ENCODE data around the gene TUBA8. TPM values are rescaled to one million over a fixed set of nuclear protein-coding genes. Genes with fewer than 3 reads are reported as not detected.
"Not testable (repeated sequence)": the region's sequence is repeated elsewhere in the genome, so short reads cannot be mapped to it uniquely, and the experiment has no call there.

Gene TUBA8
- total and polyA plus RNA-seq, 2 donors (not counting 1 experiment from before 2014, with no cell fraction given): 0.60 to 0.83 TPM

DNA sequence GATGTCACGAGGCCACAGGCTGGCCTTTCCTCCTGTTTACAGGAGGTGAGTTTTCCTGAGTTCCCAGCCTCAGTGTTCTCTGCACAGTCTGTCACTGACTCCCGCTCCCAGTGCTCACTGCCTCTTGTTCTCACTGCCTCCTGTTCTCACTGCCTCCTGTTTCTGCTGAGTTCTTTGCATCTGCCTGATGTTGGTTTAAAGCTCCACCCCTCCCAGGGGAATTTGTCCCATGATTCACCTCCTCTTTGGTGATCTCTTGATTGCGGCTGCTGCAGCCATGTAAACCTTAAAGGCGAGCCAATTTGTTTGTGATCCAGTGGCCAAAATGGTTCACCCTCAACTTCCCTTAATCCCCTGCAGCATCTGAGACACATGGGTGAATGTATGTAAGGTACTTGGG is 6.0 kb upstream of the TUBA8 start:
- DNase-seq (ENCODE audit: low read depth in 2 of 2): peak; percentile 11 to 26
- Histone ChIP-seq H4K20me1 (ENCODE audit: control insufficient read depth, extremely low read depth, insufficient read depth, low read length) (no peaks in the 10 kb centered on the region), H3K27me3 (ENCODE audit: control insufficient read depth, insufficient read depth, low read length) (no peaks in the 10 kb centered on the region), H3K36me3 (ENCODE audit: control insufficient read depth, insufficient read depth, low read length) (no peaks in the 10 kb centered on the region), H3K4me1 (ENCODE audit: control insufficient read depth, extremely low read depth, insufficient read depth, low read length) (no peaks in the 10 kb centered on the region), H3K27ac (ENCODE audit: insufficient read depth, low read length) (no peak overlapping the region), H3K79me2 (ENCODE audit: control insufficient read depth, insufficient read depth, low read length) (no peaks in the 10 kb centered on the region), H3K9me3 (ENCODE audit: control insufficient read depth, insufficient read depth, low read depth, low read length) (no peaks in the 10 kb centered on the region), H2AFZ (ENCODE audit: low read length) (no peak overlapping the region), H3K4me3 (replicated peaks in 1 of 4; ENCODE audit: control extremely low read depth in 1 of 4, insufficient read depth in 1 of 4, low read depth in 3 of 4, low read length in 4 of 4) (no peak overlapping the region), H3K9ac (ENCODE audit: insufficient read depth, low read length) (no peak overlapping the region), H3K4me2 (ENCODE audit: extremely low read depth, insufficient read depth, low read length) (no peak overlapping the region)
- TF ChIP-seq, protein P1, sequence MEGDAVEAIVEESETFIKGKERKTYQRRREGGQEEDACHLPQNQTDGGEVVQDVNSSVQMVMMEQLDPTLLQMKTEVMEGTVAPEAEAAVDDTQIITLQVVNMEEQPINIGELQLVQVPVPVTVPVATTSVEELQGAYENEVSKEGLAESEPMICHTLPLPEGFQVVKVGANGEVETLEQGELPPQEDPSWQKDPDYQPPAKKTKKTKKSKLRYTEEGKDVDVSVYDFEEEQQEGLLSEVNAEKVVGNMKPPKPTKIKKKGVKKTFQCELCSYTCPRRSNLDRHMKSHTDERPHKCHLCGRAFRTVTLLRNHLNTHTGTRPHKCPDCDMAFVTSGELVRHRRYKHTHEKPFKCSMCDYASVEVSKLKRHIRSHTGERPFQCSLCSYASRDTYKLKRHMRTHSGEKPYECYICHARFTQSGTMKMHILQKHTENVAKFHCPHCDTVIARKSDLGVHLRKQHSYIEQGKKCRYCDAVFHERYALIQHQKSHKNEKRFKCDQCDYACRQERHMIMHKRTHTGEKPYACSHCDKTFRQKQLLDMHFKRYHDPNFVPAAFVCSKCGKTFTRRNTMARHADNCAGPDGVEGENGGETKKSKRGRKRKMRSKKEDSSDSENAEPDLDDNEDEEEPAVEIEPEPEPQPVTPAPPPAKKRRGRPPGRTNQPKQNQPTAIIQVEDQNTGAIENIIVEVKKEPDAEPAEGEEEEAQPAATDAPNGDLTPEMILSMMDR (conservative IDR thresholded peaks at IDR 0.05 in 1 of 2, IDR thresholded peaks at IDR 0.05 in 1 of 2; ENCODE audit: low read depth in 1 of 2, low read length in 2 of 2): no peak
- no peak for TF ChIP-seq EZH2 (IDR thresholded peaks at IDR 0.05; ENCODE audit: low read length, missing control alignments)

DNA sequence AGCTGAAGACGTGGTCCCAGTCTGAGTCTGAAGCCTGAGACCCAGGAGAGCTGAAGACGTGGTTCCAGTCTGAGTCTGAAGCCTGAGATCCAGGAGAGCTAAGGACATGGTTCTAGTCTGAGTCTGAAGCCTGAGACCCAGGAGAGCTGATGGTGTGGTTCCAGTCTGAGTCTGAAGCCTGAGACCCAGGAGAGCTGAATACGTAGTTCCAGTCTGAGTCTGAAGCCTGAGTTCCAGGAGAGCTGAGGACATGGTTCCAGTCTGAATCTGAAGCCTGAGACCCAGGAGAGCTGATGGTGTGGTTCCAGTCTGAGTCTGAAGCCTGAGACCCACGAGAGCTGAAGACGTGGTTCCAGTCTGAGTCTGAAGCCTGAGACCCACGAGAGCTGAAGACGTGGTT is 4.6 kb upstream of the TUBA8 start:
- not testable (repeated sequence) for H3K4me1 ChIP-seq (ENCODE audit: control insufficient read depth, extremely low read depth, insufficient read depth, low read length); H3K27ac ChIP-seq (ENCODE audit: insufficient read depth, low read length); H2AFZ ChIP-seq (ENCODE audit: low read length); DNase-seq (ENCODE audit: low read depth in 2 of 2); H3K36me3 ChIP-seq (ENCODE audit: control insufficient read depth, insufficient read depth, low read length); H3K27me3 ChIP-seq (ENCODE audit: control insufficient read depth, insufficient read depth, low read length); H3K4me3 ChIP-seq (replicated peaks in 1 of 4; ENCODE audit: control extremely low read depth in 1 of 4, insufficient read depth in 1 of 4, low read depth in 3 of 4, low read length in 4 of 4); H3K79me2 ChIP-seq (ENCODE audit: control insufficient read depth, insufficient read depth, low read length); H3K9ac ChIP-seq (ENCODE audit: insufficient read depth, low read length); H3K4me2 ChIP-seq (ENCODE audit: extremely low read depth, insufficient read depth, low read length); H3K9me3 ChIP-seq (ENCODE audit: control insufficient read depth, insufficient read depth, low read depth, low read length); H4K20me1 ChIP-seq (ENCODE audit: control insufficient read depth, extremely low read depth, insufficient read depth, low read length)

DNA sequence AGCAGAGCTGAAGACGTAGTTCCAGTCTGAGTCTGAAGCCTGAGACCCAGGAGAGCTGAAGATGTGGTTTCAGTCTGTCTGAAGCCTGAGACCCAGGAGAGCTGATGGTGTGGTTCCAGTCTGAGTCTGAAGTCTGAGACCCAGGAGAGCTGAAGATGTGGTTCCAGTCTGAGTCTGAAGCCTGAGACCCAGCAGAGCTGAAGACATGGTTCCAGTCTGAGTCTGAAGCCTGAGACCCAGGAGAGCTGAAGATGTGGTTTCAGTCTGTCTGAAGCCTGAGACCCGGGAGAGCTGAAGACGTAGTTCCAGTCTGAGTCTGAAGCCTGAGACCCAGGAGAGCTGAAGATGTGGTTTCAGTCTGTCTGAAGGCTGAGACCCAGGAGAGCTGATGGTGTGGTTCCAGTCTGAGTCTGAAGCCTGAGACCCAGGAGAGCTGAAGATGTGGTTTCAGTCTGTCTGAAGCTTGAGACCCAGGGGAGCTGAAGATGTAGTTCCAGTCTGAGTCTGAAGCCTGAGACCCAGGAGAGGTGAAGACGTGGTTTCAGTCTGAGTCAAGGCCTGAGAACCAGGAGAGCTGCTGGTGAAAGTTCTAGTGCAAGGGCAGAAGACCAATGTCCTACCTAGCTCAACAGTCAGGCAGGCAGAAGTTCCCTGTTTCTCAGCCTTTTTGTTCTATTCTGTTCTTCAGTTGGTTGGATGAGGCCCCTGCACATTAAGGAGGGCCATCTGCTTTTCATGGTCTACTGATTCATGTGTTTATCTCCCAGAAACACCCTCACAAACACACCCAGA is 3.9 kb upstream of the TUBA8 start:
- H4K20me1 ChIP-seq (ENCODE audit: control insufficient read depth, extremely low read depth, insufficient read depth, low read length); H3K4me3 ChIP-seq (replicated peaks in 1 of 4; ENCODE audit: control extremely low read depth in 1 of 4, insufficient read depth in 1 of 4, low read depth in 3 of 4, low read length in 4 of 4); H3K36me3 ChIP-seq (ENCODE audit: control insufficient read depth, insufficient read depth, low read length); H3K79me2 ChIP-seq (ENCODE audit: control insufficient read depth, insufficient read depth, low read length); H2AFZ ChIP-seq (ENCODE audit: low read length); H3K4me2 ChIP-seq (ENCODE audit: extremely low read depth, insufficient read depth, low read length); DNase-seq (ENCODE audit: low read depth in 2 of 2); H3K27ac ChIP-seq (ENCODE audit: insufficient read depth, low read length); H3K9ac ChIP-seq (ENCODE audit: insufficient read depth, low read length); H3K4me1 ChIP-seq (ENCODE audit: control insufficient read depth, extremely low read depth, insufficient read depth, low read length); H3K9me3 ChIP-seq (ENCODE audit: control insufficient read depth, insufficient read depth, low read depth, low read length); H3K27me3 ChIP-seq (ENCODE audit: control insufficient read depth, insufficient read depth, low read length): not testable (repeated sequence)

DNA sequence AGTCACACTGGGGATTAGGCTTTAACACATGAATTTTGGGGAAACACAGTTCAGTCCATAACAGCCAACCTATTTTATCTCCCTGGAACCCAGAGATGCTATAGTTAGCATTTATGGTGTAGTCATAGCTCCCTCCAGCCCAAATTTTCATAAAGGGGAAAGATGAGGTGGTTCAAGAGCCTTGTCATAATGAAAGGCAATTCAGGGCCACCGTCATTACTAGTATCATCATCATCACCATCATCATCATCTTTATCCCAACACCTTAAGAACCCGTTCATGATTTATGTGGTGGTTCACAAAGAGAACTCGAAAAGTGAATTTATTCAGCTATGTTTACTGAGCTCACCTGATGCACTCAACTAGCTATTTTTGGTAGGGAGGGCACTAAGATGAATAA is 2.4 kb upstream of the TUBA8 start:
- TF ChIP-seq, protein P1 (conservative IDR thresholded peaks at IDR 0.05 in 1 of 2, IDR thresholded peaks at IDR 0.05 in 1 of 2; ENCODE audit: low read depth in 1 of 2, low read length in 2 of 2): no peak
- TF ChIP-seq EZH2 (IDR thresholded peaks at IDR 0.05; ENCODE audit: low read length, missing control alignments): no peak
- Histone ChIP-seq H3K36me3 (ENCODE audit: control insufficient read depth, insufficient read depth, low read length) (no peaks in the 10 kb centered on the region), H3K27ac (ENCODE audit: insufficient read depth, low read length) (no peak overlapping the region), H2AFZ (ENCODE audit: low read length) (no peak overlapping the region), H3K9me3 (ENCODE audit: control insufficient read depth, insufficient read depth, low read depth, low read length) (no peaks in the 10 kb centered on the region), H3K4me1 (ENCODE audit: control insufficient read depth, extremely low read depth, insufficient read depth, low read length) (no peaks in the 10 kb centered on the region), H3K4me2 (ENCODE audit: extremely low read depth, insufficient read depth, low read length) (no peak overlapping the region), H4K20me1 (ENCODE audit: control insufficient read depth, extremely low read depth, insufficient read depth, low read length) (no peaks in the 10 kb centered on the region), H3K27me3 (ENCODE audit: control insufficient read depth, insufficient read depth, low read length) (peaks cover 2% of the 10 kb centered on the region), H3K4me3 (replicated peaks in 1 of 4; ENCODE audit: control extremely low read depth in 1 of 4, insufficient read depth in 1 of 4, low read depth in 3 of 4, low read length in 4 of 4) (no peak overlapping the region), H3K79me2 (ENCODE audit: control insufficient read depth, insufficient read depth, low read length) (no peaks in the 10 kb centered on the region), H3K9ac (ENCODE audit: insufficient read depth, low read length) (no peak overlapping the region)
- DNase-seq (ENCODE audit: low read depth in 2 of 2): no peak

All from fibroblast of lung (primary cell).